SJCRH30 (cell line): ENCODE results near the gene LAGE3. TPM values are rescaled to one million over a fixed set of nuclear protein-coding genes. Genes with fewer than 3 reads are reported as not detected.

Source experiments
- DNase-seq, 2 experiments: peaks; one replicate each; pipeline ENCODE4 v3.0.0-alpha.2; 2015 to 2020
- H3K27ac ChIP-seq: fragments of 250-450 bp; sonication (Bioruptor Pico); 2 replicates; pipeline ENCODE4 v1.5.1; 2020; ENCODE audit warnings: mild to moderate bottlenecking, moderate library complexity
- H3K27me3 ChIP-seq: fragments of 250-450 bp; sonication (Bioruptor Pico); 2 replicates; pipeline ENCODE4 v1.5.1; 2020; ENCODE audit warnings: mild to moderate bottlenecking, moderate library complexity
- H3K36me3 ChIP-seq: fragments of 250-450 bp; sonication (Bioruptor Pico); 2 replicates; pipeline ENCODE4 v1.5.1; 2020; ENCODE audit warnings: mild to moderate bottlenecking, moderate library complexity
- H3K4me1 ChIP-seq: fragments of 250-450 bp; sonication (Bioruptor Pico); 2 replicates; pipeline ENCODE4 v1.5.1; 2020; ENCODE audit warnings: mild to moderate bottlenecking, moderate library complexity
- H3K4me3 ChIP-seq: fragments of 250-450 bp; sonication (Bioruptor Pico); 2 replicates; pipeline ENCODE4 v1.5.1; 2020; ENCODE audit warnings: mild to moderate bottlenecking, moderate library complexity
- H3K9me3 ChIP-seq: fragments of 250-450 bp; sonication (Bioruptor Pico); replicated peaks from 2 replicates; pipeline ENCODE4 v1.5.1; 2020; ENCODE audit warnings: mild to moderate bottlenecking, moderate library complexity
- total RNA-seq: library from RNA; depleted of rRNA; stranded (reverse); fragments of >200 nt; shearing (Covaris generic); gene quantifications from 2 replicates; pipeline ENCODE4 v1.2.3, GENCODE V29; 2014

The LAGE3 gene
- total RNA-seq, 1 experiment from 2014 or later, result 21.0 TPM

DNA sequence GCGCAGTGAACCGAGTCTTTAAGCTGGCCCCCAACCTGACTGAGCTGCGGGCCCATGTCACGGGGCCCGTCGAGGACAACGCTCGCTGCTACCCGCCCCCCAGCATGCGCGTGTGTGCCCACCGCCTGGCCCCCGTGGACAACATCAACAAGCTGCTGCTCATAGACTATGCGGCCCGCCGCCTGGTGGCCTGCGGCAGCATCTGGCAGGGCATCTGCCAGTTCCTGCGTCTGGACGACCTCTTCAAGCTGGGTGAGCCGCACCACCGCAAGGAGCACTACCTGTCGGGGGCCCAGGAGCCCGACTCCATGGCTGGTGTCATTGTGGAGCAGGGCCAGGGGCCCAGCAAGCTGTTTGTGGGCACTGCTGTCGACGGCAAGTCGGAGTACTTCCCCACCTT is 18.8 kb downstream of the LAGE3 start:
- no peak for DNase-seq
- no peak overlapping the region for H3K4me3 ChIP-seq
- H3K4me1 ChIP-seq, result no peaks in the 10 kb centered on the region
- H3K27ac ChIP-seq, result no peak overlapping the region
- H3K9me3 ChIP-seq, result no peaks in the 10 kb centered on the region
- no peaks in the 10 kb centered on the region for H3K27me3 ChIP-seq
- no peaks in the 10 kb centered on the region for H3K36me3 ChIP-seq

DNA sequence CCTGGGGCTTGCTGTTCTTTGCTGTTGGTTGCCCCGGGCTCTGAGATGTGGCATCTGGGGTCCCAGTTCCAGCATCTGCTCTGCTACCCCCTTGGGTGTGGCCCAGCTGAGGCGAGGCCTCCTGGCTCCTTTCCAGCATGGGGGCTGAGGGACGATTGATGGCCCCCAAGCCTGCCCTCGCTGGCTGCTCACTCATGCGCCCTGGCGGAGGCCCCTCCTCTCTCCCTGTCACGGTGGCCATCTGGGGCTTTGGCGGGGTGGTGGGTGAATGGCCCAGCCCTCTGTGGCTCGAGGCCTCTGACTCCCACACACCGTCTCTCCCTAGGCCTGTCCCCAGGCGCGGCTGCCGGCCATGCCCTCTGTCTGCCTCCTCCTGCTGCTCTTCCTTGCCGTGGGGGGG is 19.2 kb downstream of the LAGE3 start:
- Histone ChIP-seq H3K36me3 (no peaks in the 10 kb centered on the region), H3K4me3 (no peak overlapping the region; the same call in 1 of the 2 replicates), H3K27me3 (no peaks in the 10 kb centered on the region), H3K27ac (no peak overlapping the region), H3K9me3 (no peaks in the 10 kb centered on the region), H3K4me1 (no peaks in the 10 kb centered on the region)
- no peak for DNase-seq

DNA sequence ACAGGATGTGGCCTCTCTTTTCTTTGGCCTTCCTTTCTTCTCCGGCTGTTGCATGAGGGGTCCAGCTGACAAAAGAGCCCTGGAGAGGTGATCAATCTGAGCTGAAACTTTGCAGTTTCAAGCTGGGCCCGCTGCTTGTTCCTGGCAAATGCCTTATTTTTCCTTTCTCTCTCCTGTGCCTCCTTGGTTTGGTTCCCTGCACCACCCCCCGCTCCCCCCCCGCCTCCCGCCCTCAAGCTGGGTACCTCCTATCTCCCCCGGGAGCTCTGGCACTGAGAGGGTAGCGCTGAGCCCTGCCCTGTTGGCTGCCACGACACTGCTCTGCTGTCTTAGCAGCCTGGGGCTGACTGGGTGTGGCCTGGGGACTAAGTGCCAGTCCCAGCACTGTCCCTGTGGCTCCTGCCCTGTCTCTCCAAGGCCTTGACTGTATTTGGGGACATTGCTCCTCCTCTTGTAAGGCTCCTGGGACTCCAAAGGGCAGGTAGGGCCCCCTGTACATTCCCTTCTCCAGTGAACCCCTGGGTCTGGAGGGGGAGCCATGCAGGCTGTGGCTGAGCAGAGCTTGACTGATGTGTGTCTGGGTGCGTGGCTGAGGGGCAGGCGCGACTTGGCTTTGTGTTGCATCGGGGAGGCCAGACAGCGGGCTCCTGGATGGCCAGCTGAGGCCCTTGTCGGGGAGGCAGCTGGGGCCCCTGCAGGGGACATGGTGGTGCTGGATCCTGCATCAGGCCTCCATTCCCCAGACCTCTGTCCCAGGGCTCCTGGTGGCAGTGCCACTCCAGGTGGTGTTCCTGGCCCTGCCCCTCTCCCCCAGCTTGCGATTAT is 19.9 kb downstream of the LAGE3 start:
- Histone ChIP-seq H3K9me3 (no peaks in the 10 kb centered on the region), H3K27ac (no peak overlapping the region), H3K36me3 (no peaks in the 10 kb centered on the region), H3K4me3 (peak overlapping the region; percentile 77), H3K4me1 (no peaks in the 10 kb centered on the region), H3K27me3 (no peaks in the 10 kb centered on the region)
- peak; percentile 25 to 28 for DNase-seq

DNA sequence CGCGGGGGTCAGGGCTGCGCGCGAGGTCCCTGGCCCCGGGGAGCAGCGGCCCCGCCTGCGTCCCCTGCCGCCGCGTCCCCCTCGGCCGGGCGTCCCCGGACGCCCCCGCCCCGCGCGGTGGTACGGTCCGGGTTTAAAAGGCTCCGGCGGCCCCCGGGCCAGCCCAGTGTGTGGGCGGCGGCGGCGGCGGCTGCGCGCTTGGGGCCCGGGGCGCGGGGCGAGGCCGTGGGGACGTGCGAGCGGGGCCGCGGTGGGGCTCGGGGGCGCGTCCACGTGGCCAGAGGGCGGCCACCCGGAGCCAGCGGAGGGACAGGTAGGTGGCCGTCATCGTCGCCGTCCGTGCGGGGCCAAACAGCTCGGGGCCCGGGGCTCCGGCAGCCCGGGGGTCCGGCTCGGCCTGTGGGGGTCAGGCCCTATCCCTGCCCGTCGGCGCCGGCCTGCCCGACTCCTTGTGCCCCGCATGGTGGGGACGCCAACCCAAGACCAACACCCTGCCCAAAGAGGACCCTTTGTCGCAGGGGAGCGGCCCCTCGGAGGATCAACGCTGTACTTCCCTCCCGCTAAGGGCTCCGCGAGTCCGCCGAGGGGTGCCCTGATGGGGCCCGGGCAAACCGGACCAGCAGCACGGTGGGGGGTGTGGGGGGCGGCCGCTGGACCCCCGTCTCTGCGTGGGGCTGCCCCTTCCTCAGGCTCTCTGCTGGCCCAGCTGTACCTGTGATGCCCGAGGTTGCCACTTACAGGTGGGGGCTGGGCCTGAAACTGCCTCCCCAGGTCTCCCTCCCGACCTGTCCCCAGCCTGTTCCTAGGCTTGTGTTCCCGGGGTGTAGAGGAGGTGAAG is 20.7 kb downstream of the LAGE3 start, which contains the start of gene PLXNA3:
TSS of gene PLXNA3 (plus strand) at position 166 of the 838 bp plus-strand sequence. CDS start 1,903 bp downstream, outside the sequence.
- Histone ChIP-seq H3K27me3 (no peaks in the 10 kb centered on the region), H3K36me3 (no peaks in the 10 kb centered on the region), H3K27ac (no peak within 1 kb of the TSS)

DNA sequence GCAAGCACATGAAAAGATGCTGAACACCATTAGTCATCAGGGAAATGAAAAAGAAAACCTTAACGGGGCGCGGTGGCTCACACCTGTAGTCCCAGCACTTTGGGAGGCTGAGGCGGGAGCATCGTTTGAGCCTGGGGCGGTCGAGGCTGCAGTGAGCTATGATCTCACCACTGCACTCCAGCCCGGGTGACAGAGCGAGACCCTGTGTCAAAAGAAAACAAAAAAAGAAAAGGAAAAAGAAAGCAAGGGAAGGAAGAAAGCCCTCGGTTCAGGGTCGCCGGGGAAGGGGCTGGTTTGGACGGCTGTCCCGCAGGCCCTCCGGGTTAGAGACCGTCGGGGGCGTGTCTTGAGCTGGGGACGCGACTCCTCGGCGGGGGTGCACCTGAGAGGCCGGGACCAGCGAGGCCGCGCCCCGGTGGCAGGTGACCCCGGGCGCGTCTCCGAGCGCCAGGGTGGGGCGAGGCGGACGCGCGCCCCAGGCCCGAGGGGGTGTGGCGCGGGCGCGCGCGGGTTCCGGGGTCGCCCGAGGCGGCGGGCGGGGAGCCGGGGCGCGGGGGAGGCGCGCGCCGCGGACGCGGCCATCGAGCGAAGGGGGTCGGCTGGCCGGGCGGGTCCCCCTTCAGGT is 21.5 kb downstream of the LAGE3 start:
- DNase-seq, result peak; percentile 26 to 33
- no peaks in the 10 kb centered on the region for H3K27me3 ChIP-seq
- peak overlapping the region; percentile 77 for H3K4me3 ChIP-seq
- no peaks in the 10 kb centered on the region for H3K36me3 ChIP-seq
- no peaks in the 10 kb centered on the region for H3K9me3 ChIP-seq
- H3K27ac ChIP-seq, result no peak overlapping the region
- no peaks in the 10 kb centered on the region for H3K4me1 ChIP-seq

More for the DNA sequence above, 20.7 kb downstream of the LAGE3 start, which contains the start of gene PLXNA3:
- DNase-seq, result peak; percentile 43 to 51
- peak within 1 kb of the TSS; percentile 77 for H3K4me3 ChIP-seq
- H3K9me3 ChIP-seq, result no peaks in the 10 kb centered on the region
- H3K4me1 ChIP-seq, result no peaks in the 10 kb centered on the region

DNA sequence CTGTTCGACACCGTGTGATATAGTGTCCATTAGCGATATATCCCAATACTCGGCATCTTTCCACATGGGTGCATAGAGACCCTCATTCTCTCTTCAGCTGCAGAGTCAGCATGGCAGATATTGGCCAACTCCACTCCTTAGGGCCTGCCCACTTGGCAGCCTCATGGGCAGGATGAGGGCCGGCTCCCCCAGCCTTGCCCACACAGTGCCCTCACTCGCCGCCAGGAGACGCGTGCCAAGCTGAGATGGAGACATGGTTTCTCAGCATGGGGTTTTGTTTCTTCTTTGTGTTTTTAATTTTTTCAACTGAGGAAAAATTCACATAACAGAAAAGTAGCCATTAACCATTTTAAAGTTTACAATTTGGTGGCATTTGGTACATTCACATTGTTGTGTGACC is 26.3 kb downstream of the LAGE3 start:
- no peak overlapping the region for H3K4me3 ChIP-seq
- no peak for DNase-seq
- no peaks in the 10 kb centered on the region for H3K36me3 ChIP-seq
- H3K4me1 ChIP-seq, result no peaks in the 10 kb centered on the region
- no peaks in the 10 kb centered on the region for H3K9me3 ChIP-seq
- H3K27me3 ChIP-seq, result no peaks in the 10 kb centered on the region
- no peak overlapping the region for H3K27ac ChIP-seq

DNA sequence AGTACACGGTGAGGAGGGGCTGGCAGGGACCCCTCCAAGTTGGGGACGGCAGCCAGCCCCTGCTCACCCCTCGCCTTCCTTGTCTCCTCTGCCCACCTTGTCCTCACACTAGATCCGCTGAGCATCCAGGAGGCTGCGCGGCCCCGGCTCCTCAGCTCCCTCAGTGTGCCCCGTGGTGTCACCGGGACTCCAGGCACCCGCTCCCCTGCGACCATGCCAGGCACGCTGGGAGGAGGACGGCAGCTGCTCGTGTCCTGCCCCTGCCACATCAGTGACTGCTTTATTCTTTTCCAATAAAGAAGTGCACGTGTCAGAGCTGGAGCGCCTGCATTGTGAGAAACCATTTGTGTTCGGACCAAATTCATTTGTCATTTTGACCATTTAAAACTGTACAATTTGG is 28.8 kb downstream of the LAGE3 start:
- H3K4me1 ChIP-seq, result no peaks in the 10 kb centered on the region
- H3K27me3 ChIP-seq, result no peaks in the 10 kb centered on the region
- H3K4me3 ChIP-seq, result no peak overlapping the region
- no peak overlapping the region for H3K27ac ChIP-seq
- no peaks in the 10 kb centered on the region for H3K36me3 ChIP-seq
- no peaks in the 10 kb centered on the region for H3K9me3 ChIP-seq
- no peak for DNase-seq

DNA sequence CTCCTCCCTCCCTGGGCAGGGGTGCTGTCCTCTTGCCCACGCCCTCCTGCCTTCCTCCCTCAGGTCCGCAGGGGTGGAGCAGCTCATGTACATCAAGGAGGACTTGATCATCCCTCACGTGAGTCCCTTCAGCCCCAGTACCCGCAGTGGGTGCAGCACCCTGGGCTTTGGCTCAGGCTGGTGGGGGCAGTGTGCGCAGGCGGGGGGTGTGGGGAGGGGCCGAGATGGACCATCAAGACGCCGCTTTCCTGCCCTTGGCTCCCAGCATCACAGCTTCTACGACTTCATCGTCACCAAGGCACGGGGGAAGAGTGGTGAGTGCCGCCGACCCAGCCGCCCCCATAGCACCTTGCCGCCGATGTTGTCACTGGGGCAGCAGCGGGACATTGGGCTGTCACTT is 29.5 kb downstream of the LAGE3 start:
- no peaks in the 10 kb centered on the region for H3K27me3 ChIP-seq
- H3K27ac ChIP-seq, result no peak overlapping the region
- no peak for DNase-seq
- H3K4me1 ChIP-seq, result no peaks in the 10 kb centered on the region
- no peaks in the 10 kb centered on the region for H3K9me3 ChIP-seq
- H3K4me3 ChIP-seq, result no peak overlapping the region
- no peaks in the 10 kb centered on the region for H3K36me3 ChIP-seq

DNA sequence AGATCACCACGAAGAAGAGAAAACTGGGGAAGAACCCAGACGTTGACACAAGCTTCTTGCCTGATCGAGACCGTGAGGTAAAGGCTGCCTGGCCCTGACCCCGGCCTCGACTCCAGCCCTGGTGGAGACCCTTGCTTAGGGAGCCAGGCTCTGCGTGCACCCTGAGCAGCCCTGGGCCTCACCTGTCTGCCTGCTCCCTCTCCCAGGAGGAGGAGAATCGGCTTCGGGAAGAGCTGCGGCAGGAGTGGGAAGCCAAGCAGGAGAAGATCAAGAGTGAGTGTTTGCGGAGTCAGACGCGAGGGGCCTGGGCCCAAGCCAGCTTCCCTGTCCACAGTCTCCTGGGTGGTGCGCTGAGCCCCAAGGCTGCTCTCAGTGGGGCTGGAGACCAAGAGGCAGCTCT is 30.6 kb downstream of the LAGE3 start:
- Histone ChIP-seq H3K9me3 (no peaks in the 10 kb centered on the region), H3K4me1 (no peaks in the 10 kb centered on the region), H3K4me3 (no peak overlapping the region), H3K27me3 (no peaks in the 10 kb centered on the region), H3K27ac (no peak overlapping the region), H3K36me3 (no peaks in the 10 kb centered on the region)
- no peak for DNase-seq

DNA sequence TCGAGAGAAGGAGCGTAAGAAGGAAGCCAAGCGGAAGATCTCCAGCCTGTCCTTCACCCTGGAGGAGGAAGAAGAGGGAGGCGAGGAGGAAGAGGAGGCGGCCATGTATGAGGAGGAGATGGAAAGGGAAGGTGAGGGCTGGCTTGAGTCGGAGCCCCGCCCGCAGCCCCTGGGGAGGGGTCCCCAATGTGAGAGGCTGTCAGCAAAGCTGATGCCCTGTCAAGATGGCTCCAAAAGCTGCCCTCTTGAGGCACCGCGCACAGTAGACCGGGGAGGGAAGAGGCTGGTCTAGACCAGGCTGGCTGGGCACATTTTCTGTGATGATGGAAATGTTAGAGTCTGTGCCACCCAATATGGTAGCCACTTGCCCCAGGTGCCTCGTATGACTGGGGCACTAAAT is 32.7 kb downstream of the LAGE3 start:
- no peaks in the 10 kb centered on the region for H3K4me1 ChIP-seq
- H3K36me3 ChIP-seq, result 0 out of 2 replicates have a peak, but pooled peaks cover 3% of the 10 kb centered on the region
- H3K4me3 ChIP-seq, result no peak overlapping the region
- no peaks in the 10 kb centered on the region for H3K27me3 ChIP-seq
- H3K9me3 ChIP-seq, result no peaks in the 10 kb centered on the region
- no peak for DNase-seq
- H3K27ac ChIP-seq, result no peak overlapping the region

DNA sequence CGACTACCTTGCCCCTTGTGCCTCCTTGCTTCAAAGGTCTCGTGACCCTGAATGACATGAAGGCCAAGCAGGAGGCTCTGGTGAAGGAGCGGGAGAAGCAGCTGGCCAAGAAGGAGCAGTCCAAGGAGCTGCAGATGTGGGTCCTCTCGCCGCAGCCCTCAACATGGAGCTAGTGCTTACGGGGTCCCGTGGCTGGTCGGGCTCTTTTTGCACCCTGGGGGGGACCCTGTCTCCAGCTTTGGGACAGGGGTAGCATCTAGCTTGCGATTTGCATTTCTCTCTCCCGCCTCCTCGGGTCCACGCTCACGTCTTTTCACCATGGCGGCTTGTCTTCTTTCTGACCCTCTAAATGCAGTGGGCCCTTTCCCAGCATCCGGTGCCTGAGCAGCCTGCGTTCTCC is 33.3 kb downstream of the LAGE3 start:
- Histone ChIP-seq H3K4me1 (no peaks in the 10 kb centered on the region), H3K27me3 (no peaks in the 10 kb centered on the region), H3K9me3 (no peaks in the 10 kb centered on the region), H3K36me3 (0 out of 2 replicates have a peak, but pooled peaks cover 3% of the 10 kb centered on the region), H3K4me3 (no peak overlapping the region), H3K27ac (no peak overlapping the region)
- no peak for DNase-seq

DNA sequence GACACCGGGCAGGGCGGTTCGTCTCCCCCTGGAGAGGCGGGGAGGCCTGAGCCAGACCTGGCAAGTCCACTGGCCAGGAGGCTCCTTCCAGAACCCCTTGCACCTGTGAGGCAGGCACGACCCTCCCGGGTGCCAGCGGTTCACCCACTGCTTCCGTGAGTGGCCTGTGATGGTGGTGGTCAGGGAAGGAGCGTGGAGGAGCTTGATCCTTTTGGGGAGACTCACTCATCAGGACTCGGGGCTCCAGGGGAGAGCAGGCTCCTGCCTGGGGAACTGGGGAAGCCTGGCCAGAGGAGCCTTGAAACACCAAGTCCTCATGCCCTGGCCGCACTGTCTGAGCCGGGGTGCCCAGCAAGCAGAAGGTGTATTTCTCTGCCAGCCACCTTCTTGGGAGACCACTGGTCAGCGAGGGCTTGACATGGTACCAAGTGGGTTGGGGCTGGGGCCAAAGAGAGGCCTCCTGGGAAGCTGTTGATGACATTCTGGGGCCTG is 34.3 kb downstream of the LAGE3 start:
- no peak for DNase-seq
- Histone ChIP-seq H3K9me3 (no peaks in the 10 kb centered on the region), H3K4me1 (no peaks in the 10 kb centered on the region), H3K27me3 (no peaks in the 10 kb centered on the region), H3K27ac (peak overlapping the region; percentile 14; the same call in 1 of the 2 replicates), H3K4me3 (peak overlapping the region; percentile 84), H3K36me3 (0 out of 2 replicates have a peak, but pooled peaks cover 3% of the 10 kb centered on the region)

DNA sequence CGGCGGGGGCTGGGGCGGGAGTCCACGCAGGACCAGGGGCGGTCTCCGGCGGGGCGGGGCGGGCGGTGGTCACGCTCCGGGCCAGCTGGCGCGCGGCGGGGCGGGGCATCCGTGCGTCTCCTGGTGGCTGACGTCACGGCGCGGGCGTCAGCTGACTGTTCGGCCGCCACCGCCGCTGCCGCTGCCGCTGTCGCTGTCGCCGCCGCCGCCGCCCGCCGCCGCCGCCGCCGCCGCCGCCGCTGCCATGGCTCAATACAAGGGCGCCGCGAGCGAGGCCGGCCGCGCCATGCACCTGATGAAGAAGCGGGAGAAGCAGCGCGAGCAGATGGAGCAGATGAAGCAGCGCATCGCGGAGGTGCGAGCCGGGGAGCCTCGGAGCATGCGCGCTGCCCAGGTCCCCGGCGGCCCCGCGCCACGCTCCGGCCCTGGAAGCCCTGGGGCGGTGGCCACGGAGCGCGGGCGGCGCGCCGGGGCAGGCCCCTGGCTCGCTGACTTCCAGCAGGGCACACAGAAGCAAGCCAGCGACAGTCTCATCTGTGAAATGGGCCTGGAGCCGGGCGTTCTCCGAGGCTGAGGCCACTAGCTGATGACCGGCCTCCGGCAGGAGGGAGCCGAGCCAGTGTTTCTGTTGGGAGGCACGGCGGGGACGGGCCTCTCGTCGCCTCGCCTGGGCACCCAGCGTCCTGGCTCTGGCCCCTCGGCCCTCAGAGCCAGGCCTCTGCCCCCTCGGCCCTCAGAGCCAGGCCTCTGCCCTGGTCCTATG is 34.9 kb downstream of the LAGE3 start, which contains the start of gene FAM50A:
TSS of gene FAM50A (plus strand) at position 150 of the 763 bp plus-strand sequence. CDS start at position 245, 95 bp downstream.
- no peaks in the 10 kb centered on the region for H3K27me3 ChIP-seq
- no peaks in the 10 kb centered on the region for H3K4me1 ChIP-seq
- peak; percentile 63 to 70 for DNase-seq
- peak within 1 kb of the TSS; percentile 84 for H3K4me3 ChIP-seq
- H3K9me3 ChIP-seq, result no peaks in the 10 kb centered on the region
- peak within 1 kb of the TSS; percentile 33 for H3K27ac ChIP-seq
- H3K36me3 ChIP-seq, result 0 out of 2 replicates have a peak, but pooled peaks cover 3% of the 10 kb centered on the region

DNA sequence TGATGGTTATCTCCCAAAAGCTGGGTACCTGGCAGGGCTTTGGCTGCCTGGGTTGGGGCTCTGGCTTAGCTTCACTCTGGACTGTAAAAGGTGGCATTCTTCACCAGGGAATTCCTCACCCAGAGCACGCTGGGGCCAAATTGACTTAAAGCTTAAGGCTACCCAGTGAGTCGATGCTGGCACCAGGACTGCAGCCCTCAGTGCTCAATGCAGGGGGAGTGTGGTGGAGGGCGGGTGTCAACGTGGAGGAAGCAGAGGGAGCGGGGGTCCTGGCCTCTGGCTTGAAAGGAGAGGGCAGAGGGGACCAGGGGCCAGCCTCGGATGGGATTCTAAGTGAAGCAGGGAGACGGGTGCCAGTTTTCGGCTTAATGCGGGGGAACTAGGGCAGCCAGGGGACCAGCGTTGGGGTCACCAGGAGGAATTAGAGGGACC is 35.6 kb downstream of the LAGE3 start:
- H3K4me1 ChIP-seq, result no peaks in the 10 kb centered on the region
- DNase-seq, result no peak
- H3K4me3 ChIP-seq, result peak overlapping the region; percentile 84
- H3K9me3 ChIP-seq, result no peaks in the 10 kb centered on the region
- 0 out of 2 replicates have a peak, but pooled peaks cover 3% of the 10 kb centered on the region for H3K36me3 ChIP-seq
- peak overlapping the region; percentile 33; the same call in 1 of the 2 replicates for H3K27ac ChIP-seq
- no peaks in the 10 kb centered on the region for H3K27me3 ChIP-seq
